HTERT RPE-1 (cell line): ENCODE results near the gene RXRA.

Experiments
- in situ Hi-C: fragments of 300-500 bp; cut with MboI; formaldehyde crosslinking; loops from 4 replicates; pipeline ENCODE4 v1.14.3; 2020; ENCODE audit warnings: low sequenced_read_pairs

RXRA gene

GRCh38 chr9:134322781-134323241, 3.4 kb upstream of the RXRA start:
- in situ Hi-C loops: no loop called here

DNA sequence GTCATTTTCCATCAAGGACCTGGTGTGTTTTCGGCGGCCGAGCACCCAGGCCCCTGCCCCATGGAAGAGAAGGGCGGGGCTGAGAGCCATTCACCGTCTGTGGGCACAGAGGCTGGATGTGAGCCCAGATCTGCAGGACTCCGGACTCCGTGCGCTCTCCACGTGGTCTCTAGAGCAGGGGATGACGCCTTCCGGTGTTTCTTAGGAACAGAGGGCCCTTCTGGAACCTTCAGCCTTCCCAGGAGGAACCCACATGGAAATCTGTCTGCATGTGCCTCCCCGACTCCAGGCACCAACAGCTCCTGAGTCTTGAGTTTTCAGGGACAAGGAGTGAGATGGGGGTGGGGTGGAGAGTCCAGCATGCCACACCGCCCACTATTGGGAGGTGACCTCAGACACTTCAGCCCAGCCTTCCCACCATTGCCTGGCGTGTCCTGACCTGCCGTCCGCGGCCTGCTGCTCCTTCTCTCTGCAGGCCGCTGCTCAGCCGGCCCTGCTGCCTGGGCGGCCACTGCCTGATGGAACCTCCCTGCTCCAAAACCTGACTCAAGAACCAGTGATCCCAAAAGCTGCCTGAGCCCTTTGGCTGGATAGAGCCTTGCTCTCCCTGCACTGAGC, 2.4 kb upstream of the RXRA start:
- in situ Hi-C loops: no loop called here

GRCh38 chr9:134324359-134325095, 1.7 kb upstream of the RXRA start:
- in situ Hi-C loops: no loop called here

- in situ Hi-C loops: no loop called here
These were observed 1.0 kb upstream of the RXRA start for GRCh38 chr9:134325096-134325812.

DNA sequence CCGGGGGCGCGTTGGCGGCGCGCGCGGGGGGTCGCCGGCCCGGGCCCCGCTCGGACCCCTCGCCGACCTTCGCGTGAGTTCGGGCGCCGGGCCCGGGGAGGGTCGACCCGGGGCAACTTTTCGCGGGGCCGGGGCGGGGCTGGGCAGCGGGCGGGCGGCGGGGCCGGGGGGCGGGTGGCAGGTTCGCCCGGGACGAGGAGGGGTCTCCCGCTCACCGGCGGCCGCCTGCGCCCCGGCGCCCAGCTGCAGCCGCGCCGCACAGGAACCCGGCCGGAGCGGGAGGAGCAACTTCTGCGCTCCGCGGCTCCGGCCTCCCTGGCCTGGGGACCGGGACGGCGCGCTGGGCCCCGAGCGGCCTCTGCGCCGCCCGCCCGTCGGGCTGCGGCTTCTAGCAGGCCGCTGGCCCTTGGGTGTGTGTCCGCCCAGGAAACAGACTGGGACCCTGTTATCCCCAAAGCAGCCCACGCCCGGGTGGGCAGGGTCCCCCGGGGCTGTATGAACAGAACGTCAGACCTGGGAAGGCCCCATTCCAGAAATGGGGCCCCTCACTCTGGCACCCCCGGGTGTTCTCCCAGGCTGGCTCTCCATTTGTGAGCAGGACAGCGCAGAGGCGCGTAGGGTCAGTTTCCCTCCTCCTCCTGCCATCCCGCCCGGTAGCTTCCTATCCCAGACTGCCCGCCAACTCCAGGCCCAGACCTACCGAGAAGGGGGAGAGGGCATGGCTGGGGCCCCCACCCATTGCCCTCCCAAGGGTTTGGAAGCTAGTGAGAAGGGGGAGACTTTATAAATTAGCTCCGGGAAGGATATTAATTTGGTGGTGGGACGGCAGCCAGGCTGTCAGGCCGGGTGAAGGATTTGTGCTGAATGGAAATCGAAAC, 708 bp downstream of the RXRA start:
- in situ Hi-C loops: no loop called here

DNA sequence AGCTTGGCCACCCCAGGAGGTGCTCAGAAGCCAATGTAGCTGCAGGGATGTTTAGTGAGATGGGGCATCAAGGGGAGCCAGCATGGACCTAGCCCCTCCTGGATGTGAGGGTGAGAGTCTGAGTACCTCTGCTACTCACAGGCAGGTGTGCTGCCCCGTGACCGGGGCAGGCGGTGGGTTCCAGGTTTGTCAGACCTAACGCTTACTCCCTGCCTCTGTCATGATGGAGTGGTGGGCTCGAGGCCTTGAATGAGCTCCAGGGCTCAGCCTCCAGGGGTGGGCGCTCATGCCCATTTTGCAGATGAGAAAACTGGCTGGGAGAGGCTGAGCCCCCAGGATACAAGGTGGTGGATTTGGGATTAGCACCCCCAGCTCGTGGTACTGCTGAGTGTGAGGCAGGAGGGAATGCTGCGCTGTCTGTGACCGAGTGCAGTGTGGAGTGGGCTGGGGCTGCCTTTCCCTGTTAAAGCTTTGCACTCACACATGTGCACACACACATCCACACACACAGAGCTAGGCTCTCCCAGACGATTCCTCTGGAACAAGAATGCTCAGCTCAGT, 1.5 kb downstream of the RXRA start:
- in situ Hi-C loops: no loop called here

- in situ Hi-C loops: no loop called here
These were observed 2.1 kb downstream of the RXRA start for GRCh38 chr9:134328341-134328840.

DNA sequence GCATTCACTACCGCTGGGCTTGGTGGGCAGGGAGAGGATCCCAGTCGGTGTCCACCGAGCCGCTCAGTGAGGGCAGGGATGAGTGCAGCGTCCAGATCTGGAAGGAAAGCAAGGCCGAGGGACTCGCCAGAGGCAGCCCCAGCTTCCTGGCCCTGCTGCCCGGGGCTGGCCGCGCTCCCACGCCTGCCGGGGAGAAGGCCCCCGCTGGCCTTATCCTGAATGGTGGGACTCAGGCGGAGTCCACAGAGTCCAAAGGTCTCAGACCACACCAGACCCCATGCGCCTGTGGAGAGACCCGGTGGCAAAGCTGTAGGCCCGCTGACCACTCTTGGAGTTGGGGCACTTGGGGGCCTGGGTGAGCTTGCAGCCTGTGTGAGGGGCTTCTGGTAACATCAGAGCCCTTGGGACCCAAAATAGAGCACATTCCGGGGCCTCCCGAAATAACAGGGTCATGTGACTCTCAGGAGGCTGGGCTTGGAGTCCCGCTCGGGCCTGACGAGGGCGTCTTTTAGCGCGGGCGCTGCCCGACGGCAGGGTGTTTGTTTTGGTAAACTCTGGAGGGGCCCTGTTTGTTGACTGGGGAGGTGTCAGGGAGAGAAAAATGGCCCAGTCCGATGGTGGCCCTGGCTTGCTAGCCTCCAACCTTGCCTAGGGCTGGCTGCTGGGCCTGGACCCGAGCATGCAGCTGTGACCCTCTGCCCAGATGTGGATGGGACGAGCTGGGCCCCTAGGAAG, 2.8 kb downstream of the RXRA start:
- in situ Hi-C loops: no loop called here

GRCh38 chr9:134329576-134329855, 3.3 kb downstream of the RXRA start:
- in situ Hi-C loops: no loop called here

GRCh38 chr9:134329886-134330285, 3.6 kb downstream of the RXRA start:
- in situ Hi-C loops: no loop called here

DNA sequence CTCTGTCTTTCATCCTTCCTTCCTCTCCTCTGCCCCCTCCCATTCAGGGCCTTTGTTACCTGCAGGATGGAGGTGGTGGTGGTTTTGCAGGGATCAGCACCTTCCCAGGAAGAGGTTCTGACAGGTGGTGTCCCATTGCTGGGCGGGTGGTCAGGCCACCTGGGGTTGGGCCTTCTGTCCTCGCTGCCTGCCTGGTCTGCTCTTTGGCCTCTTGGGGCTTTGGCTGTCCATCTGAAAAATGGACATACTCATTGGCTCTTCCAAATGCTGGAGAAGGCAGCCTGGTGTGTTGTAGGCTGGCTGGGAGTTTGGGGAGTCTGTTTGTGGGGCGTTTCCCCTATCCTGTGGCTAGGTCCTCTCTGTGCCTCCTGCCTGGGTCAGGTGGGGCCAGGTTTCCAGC, 4.3 kb downstream of the RXRA start:
- in situ Hi-C loops: no loop called here

- in situ Hi-C loops: no loop called here
These were observed 5.2 kb downstream of the RXRA start for GRCh38 chr9:134331186-134332025.

GRCh38 chr9:134332266-134332665, 6.0 kb downstream of the RXRA start:
- in situ Hi-C loops: no loop called here

DNA sequence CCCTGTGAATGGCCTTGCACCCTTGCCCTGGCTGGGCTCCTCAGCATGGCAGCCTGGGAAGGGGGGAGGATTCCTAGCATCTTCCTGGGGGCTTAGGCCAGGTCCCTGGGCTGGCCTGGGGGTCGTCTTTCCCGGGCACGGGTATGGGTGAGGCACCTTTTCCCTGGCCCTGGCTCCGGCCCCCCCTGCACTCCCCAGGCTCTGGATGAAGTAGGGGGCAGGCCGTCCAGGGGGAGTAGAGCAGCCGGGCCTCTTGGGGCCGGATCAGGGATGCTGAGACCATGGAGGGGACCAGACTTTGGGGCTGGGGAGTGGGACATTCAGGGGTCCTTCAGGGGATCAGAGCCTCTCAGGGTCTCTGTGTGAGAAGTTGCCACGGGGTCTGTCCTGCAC, 6.6 kb downstream of the RXRA start:
- in situ Hi-C loops: no loop called here

DNA sequence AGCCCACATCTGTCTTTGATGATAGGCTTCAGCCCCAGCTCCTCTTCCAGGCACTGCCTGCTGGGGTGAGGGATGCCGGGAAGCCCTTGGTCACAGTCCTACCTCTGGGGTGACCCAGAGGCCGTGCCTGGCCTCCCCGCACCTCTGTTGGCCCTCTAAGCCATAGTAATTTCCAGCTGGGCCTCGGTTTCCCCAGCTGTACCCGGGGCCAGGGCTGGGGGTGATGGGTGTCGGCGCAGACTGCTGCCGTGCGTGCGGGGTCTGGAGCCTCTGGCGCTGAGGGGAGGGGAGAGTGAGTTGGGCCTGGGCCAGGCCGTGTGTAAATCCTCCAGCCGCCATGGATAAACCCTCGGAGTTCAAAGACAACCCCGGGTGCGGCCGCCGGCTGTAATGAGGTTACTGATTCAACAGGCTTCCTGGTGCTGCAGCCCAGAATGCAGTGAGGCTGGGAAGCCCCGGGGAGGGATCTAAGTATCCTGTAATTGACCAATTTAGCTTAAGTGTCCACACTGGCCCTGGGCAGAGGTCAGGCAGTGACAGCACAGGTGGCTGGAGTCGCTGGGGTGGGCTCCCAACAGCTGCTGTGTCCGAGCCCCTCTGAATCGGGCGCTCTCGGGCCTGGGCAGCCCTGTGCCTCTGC, 7.1 kb downstream of the RXRA start:
- in situ Hi-C loops: no loop called here

GRCh38 chr9:134333874-134334581, 7.8 kb downstream of the RXRA start:
- in situ Hi-C loops: no loop called here

GRCh38 chr9:134335061-134335460, 8.8 kb downstream of the RXRA start:
- in situ Hi-C loops: no loop called here
